Measurements from ENCODE around the gene TECTA. TPM values are rescaled to one million over a fixed set of nuclear protein-coding genes. Genes with fewer than 3 reads are reported as not detected.

Gene TECTA
- total and polyA plus RNA-seq, 2 of the 8 experiments (the other 6 are each of a cell fraction or from before 2014, with no cell fraction given) = 0.59 to 1.0 TPM

GRCh38 chr11:121134741-121135312 lies 33.8 kb downstream of the TECTA start:
- no peak overlapping the region for H2BK120ac ChIP-seq (replicated peaks; ENCODE audit: low read depth, low read length)
- POLR2A ChIA-PET (ENCODE audit: partially characterized antibody) = interaction anchor here (1.2 kb wide), 1 partner anchor 16 kb away, joined by 3 read pairs; no protein-coding TSS in a partner anchor

More at GRCh38 chr11:121134741-121135312, 33.8 kb downstream of the TECTA start:
- Histone ChIP-seq H2BK12ac (ENCODE audit: low read depth, low read length) (no peak overlapping the region), H3K79me1 (ENCODE audit: low read depth, low read length) (no peaks in the 10 kb centered on the region), H3K4ac (replicated peaks; ENCODE audit: insufficient read length, low read depth, low read length) (no peak overlapping the region), H3K56ac (replicated peaks; ENCODE audit: insufficient read length, low read depth, low read length) (no peak overlapping the region), H3K9ac (replicated peaks in 1 of 4; ENCODE audit: extremely low read depth in 1 of 4, low read depth in 3 of 4, low read length in 3 of 4) (no peak overlapping the region), H3K23me2 (ENCODE audit: low read depth, low read length) (no peaks in the 10 kb centered on the region), H2AK5ac (ENCODE audit: low read depth, low read length) (no peak overlapping the region), H3K23ac (ENCODE audit: insufficient read length) (no peak overlapping the region), H2BK15ac (ENCODE audit: low read length) (no peak overlapping the region), H3K27ac (ENCODE audit: low read depth, low read length) (no peak overlapping the region), H4K8ac (ENCODE audit: extremely low read depth, insufficient read depth, low read length) (no peak overlapping the region), H4K5ac (ENCODE audit: insufficient read length, low read depth, low read length) (no peak overlapping the region), H3K9me3 (ENCODE audit: insufficient read depth in 2 of 2, low read depth in 1 of 2, low read length in 1 of 2) (no peaks in the 10 kb centered on the region), H3K27me3 (replicated peaks in 1 of 4; ENCODE audit: control insufficient read depth in 3 of 4, extremely low read depth in 1 of 4, insufficient read depth in 3 of 4, low read length in 3 of 4) (no peaks in the 10 kb centered on the region), H3K79me2 (ENCODE audit: control insufficient read depth in 1 of 2, insufficient read depth in 2 of 2, low read length in 2 of 2) (no peaks in the 10 kb centered on the region), H2BK20ac (ENCODE audit: low read length) (no peak overlapping the region), H3K14ac (ENCODE audit: insufficient read length) (no peak overlapping the region), H4K20me1 (replicated peaks in 1 of 2; ENCODE audit: control insufficient read depth in 1 of 2, insufficient read depth in 2 of 2, low read length in 2 of 2) (peaks cover 0 to 3% of the 10 kb centered on the region in 2 experiments), H3K18ac (ENCODE audit: extremely low read depth, low read length) (no peak overlapping the region), H3K4me2 (ENCODE audit: insufficient read depth in 1 of 2, low read depth in 2 of 2, low read length in 2 of 2) (no peak overlapping the region), H3K36me3 (ENCODE audit: control insufficient read depth in 2 of 4, insufficient read depth in 4 of 4, low read length in 3 of 4) (no peaks in the 10 kb centered on the region), H4K91ac (replicated peaks; ENCODE audit: insufficient read length, low read length) (no peak overlapping the region), H3K4me1 (replicated peaks in 1 of 4; ENCODE audit: control insufficient read depth in 3 of 4, insufficient read depth in 4 of 4, low read length in 3 of 4) (no peaks in the 10 kb centered on the region), H2BK5ac (ENCODE audit: low read depth, low read length) (0 out of 2 replicates have a peak overlapping the region, but pooled peaks have one; percentile 29), H3K4me3 (ENCODE audit: extremely low read depth in 1 of 4, insufficient read depth in 2 of 4, low read depth in 3 of 4, low read length in 4 of 4) (no peak overlapping the region), H2AFZ (ENCODE audit: low read length) (no peak overlapping the region)
- no peak for TF ChIP-seq GTF2F1 (IDR thresholded peaks at IDR 0.05; ENCODE audit: borderline replicate concordance, low read depth, low read length)
- TF ChIP-seq TBP (IDR thresholded peaks at IDR 0.05; ENCODE audit: low read depth, low read length) = no peak
- no peak for TF ChIP-seq ASH2L (IDR thresholded peaks at IDR 0.05; ENCODE audit: low read length)
- no peak for TF ChIP-seq TAF1 (IDR thresholded peaks at IDR 0.05; ENCODE audit: low read depth, low read length)
- no peak for TF ChIP-seq POU5F1 (IDR thresholded peaks at IDR 0.05; ENCODE audit: low read depth, low read length)
- no peak for TF ChIP-seq KDM5A (IDR thresholded peaks at IDR 0.05; ENCODE audit: low read length)
- no peak for TF ChIP-seq RBBP5 (IDR thresholded peaks at IDR 0.05; ENCODE audit: borderline replicate concordance, low read depth, low read length)
- TF ChIP-seq HDAC6 (IDR thresholded peaks at IDR 0.05; ENCODE audit: low read depth, low read length) = no peak
- no peak for FAIRE-seq
- WGBS, 2 experiments (ENCODE audit: extremely low coverage in 1 of 2, insufficient coverage in 1 of 2, insufficient read length in 1 of 2, insufficient replicate concordance in 2 of 2, low coverage in 1 of 2, low lambda C conversion rate in 2 of 2, missing lambda C conversion rate in 1 of 2) = 90% methylated on average over 10 of the region's 10 CpGs; no CpG with 5 or more reads in 1 of the 2 experiments
- CTCF ChIA-PET (ENCODE audit: partially characterized antibody) = interaction anchor here (1.0 to 2.4 kb wide), 5 partner anchors 14 to 83 kb away, joined by 3 to 12 read pairs (median 7); no protein-coding TSS in a partner anchor
- no peak for DNase-seq (ENCODE audit: low read depth in 1 of 2, low spot score in 2 of 2)

Measured in H1 (cell line).